Testis (tissue), 2 donors: Measurements from ENCODE around the gene CTF1.

Experiments
- CTCF ChIP-seq, 3 experiments: fragments of 450-650 bp in 2 of 3; fragments of 200-600 bp in 1 of 3; sonication (generic) in 1 of 3; IDR thresholded peaks; one replicate each; pipeline ENCODE4 v1.5.1; 2016 to 2019; ENCODE audit warnings: antibody characterized with exemption in 3 of 3, mild to moderate bottlenecking in 2 of 3, moderate library complexity in 1 of 3
- POLR2A ChIP-seq: fragments of 450-650 bp; IDR thresholded peaks from one replicate; pipeline ENCODE4 v1.6.1; 2017; ENCODE audit warnings: antibody characterized with exemption, mild to moderate bottlenecking, moderate library complexity

- TF ChIP-seq CTCF (IDR thresholded peaks at IDR 0.05): no peak
- TF ChIP-seq POLR2A: no peak
These were observed 16.5 kb downstream of the CTF1 start for GRCh38 chr16:30912794-30913412.
